ENCODE data around the gene TSHZ2. TPM values are rescaled to one million over a fixed set of nuclear protein-coding genes. Genes with fewer than 3 reads are reported as not detected.

The TSHZ2 gene
- total and polyA plus RNA-seq, 2 donors (not counting 1 experiment from before 2014, with no cell fraction given) = 1.00 to 5.7 TPM

DNA sequence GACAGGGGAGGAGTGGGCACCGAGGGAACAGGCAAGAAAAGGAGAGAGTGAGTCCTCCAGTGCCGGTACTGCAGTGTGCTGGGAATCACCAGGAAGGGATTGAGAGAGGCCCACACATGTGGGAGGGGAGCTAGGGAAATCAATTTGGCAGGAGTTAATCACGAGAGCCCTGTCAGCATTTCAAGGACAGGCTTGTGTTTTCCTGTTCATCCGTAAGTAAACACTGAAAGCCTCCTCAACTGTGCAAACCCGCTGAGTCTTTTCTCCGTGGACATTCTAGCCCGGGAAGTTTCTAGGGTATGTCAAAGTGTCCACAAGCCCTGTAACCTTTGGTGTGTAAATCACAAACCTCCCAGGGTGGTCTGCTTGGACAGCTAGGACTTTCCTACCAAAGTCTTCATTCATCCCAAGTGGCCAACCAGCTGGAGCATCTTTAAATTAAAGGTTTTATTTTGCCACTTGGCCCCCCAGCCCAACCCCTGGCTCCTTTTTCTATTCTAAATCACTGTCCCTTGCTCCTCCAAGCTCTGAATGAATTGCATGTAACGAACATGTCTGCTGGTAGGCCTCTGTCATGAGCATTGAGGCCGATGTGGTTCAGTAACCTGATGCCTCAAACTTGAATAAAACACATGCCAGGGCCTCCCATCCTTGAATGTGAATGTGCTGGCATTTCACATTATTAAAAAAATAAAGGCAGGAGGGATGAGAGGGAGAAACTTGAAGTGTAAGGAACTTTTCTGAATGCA is 472.4 kb downstream of the TSHZ2 start:
- Histone ChIP-seq H3K79me2 (ENCODE audit: control insufficient read depth, insufficient read depth, low read length) (no peaks in the 10 kb centered on the region), H3K9ac (ENCODE audit: low read length) (no peak overlapping the region), H3K36me3 (replicated peaks in 1 of 2; ENCODE audit: control extremely low read depth in 1 of 2, control insufficient read depth in 1 of 2, extremely low read depth in 1 of 2, insufficient read depth in 2 of 2, low read length in 1 of 2) (no peaks in the 10 kb centered on the region), H2AFZ (ENCODE audit: insufficient read depth, low read depth, low read length, poor library complexity, severe bottlenecking) (no peak overlapping the region), H3K27ac (ENCODE audit: low read length in 2 of 2) (no peak overlapping the region), H3K4me1 (ENCODE audit: control insufficient read depth in 2 of 2, insufficient read depth in 2 of 2, low read length in 2 of 2) (no peaks in the 10 kb centered on the region), H4K20me1 (ENCODE audit: control insufficient read depth, insufficient read depth, low read length, poor library complexity, severe bottlenecking) (no peaks in the 10 kb centered on the region), H3K27me3 (replicated peaks in 1 of 4; ENCODE audit: control extremely low read depth in 1 of 4, control insufficient read depth in 3 of 4, insufficient read depth in 4 of 4, low read length in 3 of 4) (peaks cover 0 to 6% (median 2%) of the 10 kb centered on the region in 4 experiments), H3K4me3 (ENCODE audit: control extremely low read depth in 1 of 5, extremely low read depth in 1 of 5, insufficient read depth in 1 of 5, low read depth in 2 of 5, low read length in 4 of 5) (no peak overlapping the region), H3K9me3 (ENCODE audit: control extremely low read depth in 1 of 3, control insufficient read depth in 2 of 3, insufficient read depth in 1 of 3, low read length in 2 of 3) (peaks cover 0 to 24% (median 14%) of the 10 kb centered on the region in 3 donors), H3K4me2 (replicated peaks; ENCODE audit: low read depth, low read length, poor library complexity, severe bottlenecking) (no peak overlapping the region)
- DNase-seq (no peak), ATAC-seq (ENCODE audit: low read depth) (no peak)
- ChIA-PET CTCF (no interaction called here), POLR2A (no interaction called here)
- no peaks in the 10 kb centered on the region for H3K4me1 Mint-ChIP-seq
- H3K9me3 Mint-ChIP-seq (ENCODE audit: insufficient read depth) = peaks cover 13% of the 10 kb centered on the region
- no peak overlapping the region for H3K4me3 Mint-ChIP-seq
- H3K27ac Mint-ChIP-seq = no peak overlapping the region
- 88% methylated on average over 7 of the region's 9 CpGs for WGBS (ENCODE audit: insufficient coverage)
- intact Hi-C loops (cut with micrococcal nuclease) = no loop called here
- TF ChIP-seq, protein P1, sequence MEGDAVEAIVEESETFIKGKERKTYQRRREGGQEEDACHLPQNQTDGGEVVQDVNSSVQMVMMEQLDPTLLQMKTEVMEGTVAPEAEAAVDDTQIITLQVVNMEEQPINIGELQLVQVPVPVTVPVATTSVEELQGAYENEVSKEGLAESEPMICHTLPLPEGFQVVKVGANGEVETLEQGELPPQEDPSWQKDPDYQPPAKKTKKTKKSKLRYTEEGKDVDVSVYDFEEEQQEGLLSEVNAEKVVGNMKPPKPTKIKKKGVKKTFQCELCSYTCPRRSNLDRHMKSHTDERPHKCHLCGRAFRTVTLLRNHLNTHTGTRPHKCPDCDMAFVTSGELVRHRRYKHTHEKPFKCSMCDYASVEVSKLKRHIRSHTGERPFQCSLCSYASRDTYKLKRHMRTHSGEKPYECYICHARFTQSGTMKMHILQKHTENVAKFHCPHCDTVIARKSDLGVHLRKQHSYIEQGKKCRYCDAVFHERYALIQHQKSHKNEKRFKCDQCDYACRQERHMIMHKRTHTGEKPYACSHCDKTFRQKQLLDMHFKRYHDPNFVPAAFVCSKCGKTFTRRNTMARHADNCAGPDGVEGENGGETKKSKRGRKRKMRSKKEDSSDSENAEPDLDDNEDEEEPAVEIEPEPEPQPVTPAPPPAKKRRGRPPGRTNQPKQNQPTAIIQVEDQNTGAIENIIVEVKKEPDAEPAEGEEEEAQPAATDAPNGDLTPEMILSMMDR (IDR thresholded peaks at IDR 0.05) = no peak
- TF ChIP-seq EZH2 (IDR thresholded peaks at IDR 0.05; ENCODE audit: borderline replicate concordance, insufficient read depth, low read depth, low read length, poor library complexity, severe bottlenecking) = no peak
- peaks cover 3% of the 10 kb centered on the region for H3K27me3 Mint-ChIP-seq

DNA sequence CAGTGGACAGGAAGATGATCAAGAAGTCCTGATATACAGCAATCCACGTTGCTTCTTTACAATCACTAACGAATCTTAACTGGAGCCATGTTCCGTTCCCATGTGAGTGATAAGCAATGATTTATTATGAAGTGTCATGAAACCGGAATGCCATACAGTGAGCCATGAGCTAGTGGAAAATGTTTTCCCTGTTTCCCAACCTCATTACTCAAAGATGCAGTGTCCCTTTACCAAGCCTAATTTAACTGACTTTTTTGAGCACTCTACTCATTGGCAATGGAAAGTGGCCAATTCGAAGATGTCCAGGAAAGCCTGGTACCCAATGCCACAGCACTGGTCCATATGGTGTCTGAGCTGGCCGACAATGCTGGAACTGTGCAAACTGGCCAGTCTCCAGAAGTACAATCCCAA is 473.2 kb downstream of the TSHZ2 start:
- WGBS (ENCODE audit: insufficient coverage) = 97% methylated on average over 3 of the region's 6 CpGs
- DNase-seq (no peak), ATAC-seq (ENCODE audit: low read depth) (no peak)
- Histone ChIP-seq H3K27me3 (replicated peaks in 1 of 4; ENCODE audit: control extremely low read depth in 1 of 4, control insufficient read depth in 3 of 4, insufficient read depth in 4 of 4, low read length in 3 of 4) (peaks cover 0 to 6% (median 2%) of the 10 kb centered on the region in 4 experiments), H3K79me2 (ENCODE audit: control insufficient read depth, insufficient read depth, low read length) (no peaks in the 10 kb centered on the region), H2AFZ (ENCODE audit: insufficient read depth, low read depth, low read length, poor library complexity, severe bottlenecking) (no peak overlapping the region), H3K4me3 (ENCODE audit: control extremely low read depth in 1 of 5, extremely low read depth in 1 of 5, insufficient read depth in 1 of 5, low read depth in 2 of 5, low read length in 4 of 5) (no peak overlapping the region), H3K9me3 (ENCODE audit: control extremely low read depth in 1 of 3, control insufficient read depth in 2 of 3, insufficient read depth in 1 of 3, low read length in 2 of 3) (peaks cover 2 to 24% (median 15%) of the 10 kb centered on the region in 3 donors), H3K4me2 (replicated peaks; ENCODE audit: low read depth, low read length, poor library complexity, severe bottlenecking) (no peak overlapping the region), H3K27ac (ENCODE audit: low read length in 2 of 2) (no peak overlapping the region), H3K4me1 (ENCODE audit: control insufficient read depth in 2 of 2, insufficient read depth in 2 of 2, low read length in 2 of 2) (no peaks in the 10 kb centered on the region), H3K36me3 (replicated peaks in 1 of 2; ENCODE audit: control extremely low read depth in 1 of 2, control insufficient read depth in 1 of 2, extremely low read depth in 1 of 2, insufficient read depth in 2 of 2, low read length in 1 of 2) (no peaks in the 10 kb centered on the region), H4K20me1 (ENCODE audit: control insufficient read depth, insufficient read depth, low read length, poor library complexity, severe bottlenecking) (no peaks in the 10 kb centered on the region), H3K9ac (ENCODE audit: low read length) (no peak overlapping the region)
- no peaks in the 10 kb centered on the region for H3K27me3 Mint-ChIP-seq
- H3K27ac Mint-ChIP-seq = no peak overlapping the region
- peaks cover 18% of the 10 kb centered on the region for H3K9me3 Mint-ChIP-seq (ENCODE audit: insufficient read depth)
- H3K4me3 Mint-ChIP-seq = no peak overlapping the region
- TF ChIP-seq EZH2 (IDR thresholded peaks at IDR 0.05; ENCODE audit: borderline replicate concordance, insufficient read depth, low read depth, low read length, poor library complexity, severe bottlenecking) = no peak
- TF ChIP-seq, protein P1 (IDR thresholded peaks at IDR 0.05) = no peak
- no peaks in the 10 kb centered on the region for H3K4me1 Mint-ChIP-seq
- POLR2A ChIA-PET = no interaction called here
- intact Hi-C loops (cut with micrococcal nuclease) = no loop called here
- CTCF ChIA-PET = no interaction called here
